ENCODE measurements around the gene USP44. TPM values are rescaled to one million over a fixed set of nuclear protein-coding genes. Genes with fewer than 3 reads are reported as not detected.

The USP44 gene
- total RNA-seq, 1 donor from 2014 or later, result 5.4 TPM

DNA sequence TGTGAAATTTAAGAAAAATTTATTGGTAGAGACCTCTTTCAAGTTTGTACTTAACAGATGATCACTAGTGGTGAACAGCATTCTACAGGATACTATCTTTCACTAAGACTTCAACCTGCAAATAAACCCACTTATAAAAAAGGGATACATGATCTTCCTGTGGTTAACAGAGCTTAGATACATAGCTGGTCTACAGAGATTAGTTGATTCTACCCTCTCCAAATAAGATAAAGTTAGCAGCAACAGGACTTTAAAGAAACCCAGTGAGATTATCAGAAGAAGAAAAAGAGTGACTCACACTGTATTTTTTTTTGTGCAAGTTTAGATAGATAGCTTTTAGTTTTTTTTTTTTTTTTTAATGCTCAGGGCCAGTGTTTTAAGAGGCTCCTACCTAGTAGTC lies 34.5 kb downstream of the USP44 start:
- TF ChIP-seq, protein P1, sequence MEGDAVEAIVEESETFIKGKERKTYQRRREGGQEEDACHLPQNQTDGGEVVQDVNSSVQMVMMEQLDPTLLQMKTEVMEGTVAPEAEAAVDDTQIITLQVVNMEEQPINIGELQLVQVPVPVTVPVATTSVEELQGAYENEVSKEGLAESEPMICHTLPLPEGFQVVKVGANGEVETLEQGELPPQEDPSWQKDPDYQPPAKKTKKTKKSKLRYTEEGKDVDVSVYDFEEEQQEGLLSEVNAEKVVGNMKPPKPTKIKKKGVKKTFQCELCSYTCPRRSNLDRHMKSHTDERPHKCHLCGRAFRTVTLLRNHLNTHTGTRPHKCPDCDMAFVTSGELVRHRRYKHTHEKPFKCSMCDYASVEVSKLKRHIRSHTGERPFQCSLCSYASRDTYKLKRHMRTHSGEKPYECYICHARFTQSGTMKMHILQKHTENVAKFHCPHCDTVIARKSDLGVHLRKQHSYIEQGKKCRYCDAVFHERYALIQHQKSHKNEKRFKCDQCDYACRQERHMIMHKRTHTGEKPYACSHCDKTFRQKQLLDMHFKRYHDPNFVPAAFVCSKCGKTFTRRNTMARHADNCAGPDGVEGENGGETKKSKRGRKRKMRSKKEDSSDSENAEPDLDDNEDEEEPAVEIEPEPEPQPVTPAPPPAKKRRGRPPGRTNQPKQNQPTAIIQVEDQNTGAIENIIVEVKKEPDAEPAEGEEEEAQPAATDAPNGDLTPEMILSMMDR (IDR thresholded peaks at IDR 0.05), result no peak
- H3K9me3 Mint-ChIP-seq, result no peaks in the 10 kb centered on the region
- H3K27me3 Mint-ChIP-seq, result no peaks in the 10 kb centered on the region
- intact Hi-C loops (cut with micrococcal nuclease), result no loop called here
- ATAC-seq (ENCODE audit: low read depth) (no peak), DNase-seq (no peak)
- no peak overlapping the region for H3K27ac Mint-ChIP-seq
- ChIA-PET CTCF (no interaction called here), POLR2A (no interaction called here)
- no peak overlapping the region for H3K4me3 Mint-ChIP-seq
- H3K36me3 Mint-ChIP-seq (ENCODE audit: low read depth), result peaks cover 45% of the 10 kb centered on the region
- H3K4me1 Mint-ChIP-seq, result peaks cover 4% of the 10 kb centered on the region

DNA sequence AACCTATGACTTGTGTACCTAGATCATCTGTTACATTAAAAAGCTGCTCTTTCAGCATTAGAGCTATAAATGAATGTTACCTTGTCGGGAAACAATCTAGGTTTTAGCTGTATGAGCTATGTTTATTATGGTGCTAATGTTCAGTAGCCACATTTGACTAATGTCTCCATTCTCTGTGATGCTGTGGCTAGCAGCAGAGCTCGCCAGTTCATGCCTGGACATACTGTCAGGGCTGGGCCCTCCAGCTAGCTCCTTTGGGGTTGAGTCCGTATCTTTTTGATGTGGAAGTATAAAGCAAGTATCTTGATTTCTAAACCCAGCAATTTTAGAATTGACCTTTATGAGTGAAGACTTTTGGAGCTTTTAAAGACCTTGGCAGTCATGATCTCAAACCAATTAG lies 36.1 kb downstream of the USP44 start:
- Mint-ChIP-seq H3K4me3 (no peak overlapping the region), H3K4me1 (peaks cover 3% of the 10 kb centered on the region), H3K27me3 (no peaks in the 10 kb centered on the region), H3K9me3 (no peaks in the 10 kb centered on the region), H3K36me3 (ENCODE audit: low read depth) (peaks cover 55% of the 10 kb centered on the region), H3K27ac (no peak overlapping the region)
- ChIA-PET CTCF (interaction anchor here (1.0 kb wide), 1 partner anchor 19 kb away, joined by 4 read pairs; no protein-coding TSS in a partner anchor), POLR2A (no interaction called here)
- DNase-seq, result no peak
- no peak for ATAC-seq (ENCODE audit: low read depth)
- TF ChIP-seq, protein P1 (IDR thresholded peaks at IDR 0.05), result no peak
- intact Hi-C loops (cut with micrococcal nuclease), result no loop called here

DNA sequence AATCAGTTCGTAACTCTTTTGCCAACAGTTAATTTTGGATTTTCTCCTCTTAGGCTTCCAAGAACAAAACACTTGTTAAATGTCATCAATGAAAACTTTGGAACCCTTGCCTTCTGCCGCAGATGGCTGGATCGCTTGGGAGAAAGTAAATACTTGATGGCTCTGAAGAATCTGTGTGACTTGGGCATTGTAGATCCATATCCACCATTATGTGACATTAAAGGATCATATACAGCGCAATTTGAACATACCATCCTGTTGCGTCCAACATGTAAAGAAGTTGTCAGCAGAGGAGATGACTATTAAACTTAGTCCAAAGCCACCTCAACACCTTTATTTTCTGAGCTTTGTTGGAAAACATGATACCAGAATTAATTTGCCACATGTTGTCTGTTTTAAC lies 37.7 kb downstream of the USP44 start:
- ATAC-seq (ENCODE audit: low read depth) (no peak), DNase-seq (no peak)
- Mint-ChIP-seq H3K36me3 (ENCODE audit: low read depth) (peaks cover 70% of the 10 kb centered on the region), H3K4me1 (no peaks in the 10 kb centered on the region), H3K27ac (no peak overlapping the region), H3K9me3 (no peaks in the 10 kb centered on the region), H3K4me3 (no peak overlapping the region), H3K27me3 (no peaks in the 10 kb centered on the region)
- TF ChIP-seq, protein P1 (IDR thresholded peaks at IDR 0.05), result no peak
- intact Hi-C loops (cut with micrococcal nuclease), result no loop called here
- CTCF ChIA-PET, result no interaction called here
- POLR2A ChIA-PET, result no interaction called here

DNA sequence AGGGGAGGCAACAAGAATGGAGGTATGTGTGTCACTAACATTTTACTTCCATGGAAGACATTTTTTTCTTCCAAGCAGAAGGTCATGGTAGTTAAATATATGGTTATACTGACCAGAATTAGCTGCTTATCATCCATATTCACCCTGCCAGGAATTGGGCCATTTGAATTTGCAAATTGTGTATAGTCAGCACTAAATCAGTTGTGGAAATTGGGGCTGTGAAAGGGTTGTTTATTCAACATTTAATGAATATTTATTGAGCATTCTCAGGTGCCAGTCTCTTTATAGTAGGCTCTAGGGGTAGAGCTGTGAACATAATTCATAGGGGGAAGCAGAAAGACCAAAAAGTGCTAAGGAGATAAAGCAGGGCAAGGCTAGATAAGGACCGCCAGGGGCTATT lies 39.3 kb downstream of the USP44 start:
- intact Hi-C loops (cut with micrococcal nuclease), result no loop called here
- DNase-seq, result no peak
- Mint-ChIP-seq H3K27me3 (no peaks in the 10 kb centered on the region), H3K36me3 (ENCODE audit: low read depth) (peaks cover 81% of the 10 kb centered on the region), H3K4me3 (no peak overlapping the region), H3K4me1 (no peaks in the 10 kb centered on the region), H3K27ac (no peak overlapping the region), H3K9me3 (no peaks in the 10 kb centered on the region)
- TF ChIP-seq, protein P1 (IDR thresholded peaks at IDR 0.05), result no peak
- ChIA-PET POLR2A (no interaction called here), CTCF (no interaction called here)
- no peak for ATAC-seq (ENCODE audit: low read depth)

DNA sequence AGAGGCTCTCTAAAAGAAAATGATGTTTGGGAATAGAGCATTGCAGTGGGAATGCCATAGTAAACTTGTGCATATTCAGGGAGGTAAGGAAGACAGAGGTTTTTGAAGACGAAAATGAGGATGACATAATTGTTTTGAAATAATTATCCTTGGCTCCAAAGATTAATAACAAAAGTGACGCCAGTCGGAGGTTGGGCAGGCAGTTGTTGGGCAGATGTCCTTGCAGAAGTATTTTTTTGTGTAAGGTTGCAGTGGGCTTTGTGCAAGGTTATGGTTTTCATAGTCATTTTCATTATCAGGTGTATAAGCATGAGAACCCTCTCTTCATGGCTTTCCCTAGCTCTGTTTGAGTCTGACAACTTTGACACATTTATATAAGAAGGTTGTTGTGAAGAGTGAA lies 42.0 kb downstream of the USP44 start:
- TF ChIP-seq, protein P1 (IDR thresholded peaks at IDR 0.05), result no peak
- Mint-ChIP-seq H3K27ac (no peak overlapping the region), H3K9me3 (no peaks in the 10 kb centered on the region), H3K36me3 (ENCODE audit: low read depth) (peaks cover 92% of the 10 kb centered on the region), H3K27me3 (no peaks in the 10 kb centered on the region), H3K4me3 (no peak overlapping the region), H3K4me1 (no peaks in the 10 kb centered on the region)
- ChIA-PET POLR2A (interaction anchor here (0.7 kb wide), 1 partner anchor 70 kb away, joined by 3 read pairs; no protein-coding TSS in a partner anchor), CTCF (no interaction called here)
- ATAC-seq (ENCODE audit: low read depth), result no peak
- intact Hi-C loops (cut with micrococcal nuclease), result no loop called here
- DNase-seq, result no peak
